ENCODE measurements around the gene CCDC6.
A peak's percentile ranks its signal among the peaks of the same experiment; 100 is the strongest.
"Not testable (repeated sequence)": the region's sequence is repeated elsewhere in the genome, so short reads cannot be mapped to it uniquely, and the experiment has no call there.

The CCDC6 gene

DNA sequence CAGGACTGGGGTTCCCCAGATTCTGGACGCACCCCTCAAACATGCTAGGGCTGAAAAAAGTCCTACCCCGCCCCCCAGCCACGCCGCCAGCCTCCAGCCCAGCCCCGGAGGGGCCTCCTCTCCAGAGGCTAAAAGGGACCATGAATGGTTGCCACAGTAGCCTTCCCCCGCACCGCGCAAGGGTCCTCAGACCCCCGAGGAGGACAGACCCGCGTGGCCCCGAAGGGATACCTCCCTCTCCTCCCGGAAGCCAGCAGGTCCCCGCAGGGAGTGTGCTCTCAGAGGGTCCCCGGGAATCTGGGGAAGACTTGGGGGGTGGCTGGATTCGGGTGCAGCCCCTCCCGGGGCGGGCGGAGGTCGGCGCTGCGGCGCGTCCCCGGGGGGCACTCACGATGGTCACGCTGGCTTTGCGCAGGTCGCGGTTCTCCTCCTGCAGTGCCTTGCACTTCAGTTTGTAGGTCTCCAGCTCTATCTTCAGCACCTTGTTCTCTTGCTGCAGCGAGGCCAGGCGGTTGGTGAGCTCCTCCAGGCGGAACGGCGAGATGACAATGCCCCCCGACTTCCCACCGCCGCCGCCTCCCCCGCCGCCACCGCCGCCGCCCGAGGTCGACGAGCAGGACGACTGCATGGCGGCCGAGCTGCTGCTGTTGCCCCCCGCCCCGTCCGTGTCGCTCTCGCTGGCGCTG is 482 bp downstream of the CCDC6 start:
- peak in 1 of 2 donors; percentile 4 for DNase-seq (ENCODE audit: low read depth in 2 of 2)

DNA sequence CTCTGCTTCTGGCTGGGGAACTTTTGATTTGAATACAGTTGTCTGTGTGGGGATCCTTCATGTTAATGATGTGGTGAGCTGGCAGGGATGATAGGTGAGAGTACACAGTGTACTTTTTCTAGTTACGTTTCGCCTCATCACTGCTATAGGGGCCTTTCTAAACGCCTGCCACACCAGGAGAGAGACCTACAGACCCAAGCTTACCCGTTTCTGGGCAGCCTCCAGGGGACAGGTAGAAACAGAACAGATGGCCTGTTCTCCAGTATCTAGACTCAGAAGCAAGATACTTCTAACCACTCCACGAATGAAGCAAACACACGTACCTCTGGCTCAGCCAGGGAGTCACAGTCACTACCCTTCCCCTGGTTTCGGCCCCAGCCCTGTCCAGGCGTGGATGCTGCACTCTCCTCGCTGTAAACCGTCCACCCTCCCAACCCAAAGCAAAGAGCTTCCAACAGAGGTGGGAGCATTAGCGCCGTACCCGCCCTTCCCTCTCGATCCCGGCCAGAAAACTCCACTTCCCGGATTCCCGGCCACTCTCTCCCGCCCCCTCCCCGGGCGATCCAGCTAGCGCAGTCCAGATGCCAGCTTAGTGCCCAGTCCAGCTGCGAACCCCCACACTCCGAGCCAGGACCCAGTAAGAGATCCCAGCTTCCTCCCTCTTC is 1.2 kb downstream of the CCDC6 start:
- peak; percentile 34 to 56 for DNase-seq (ENCODE audit: low read depth in 2 of 2)

DNA sequence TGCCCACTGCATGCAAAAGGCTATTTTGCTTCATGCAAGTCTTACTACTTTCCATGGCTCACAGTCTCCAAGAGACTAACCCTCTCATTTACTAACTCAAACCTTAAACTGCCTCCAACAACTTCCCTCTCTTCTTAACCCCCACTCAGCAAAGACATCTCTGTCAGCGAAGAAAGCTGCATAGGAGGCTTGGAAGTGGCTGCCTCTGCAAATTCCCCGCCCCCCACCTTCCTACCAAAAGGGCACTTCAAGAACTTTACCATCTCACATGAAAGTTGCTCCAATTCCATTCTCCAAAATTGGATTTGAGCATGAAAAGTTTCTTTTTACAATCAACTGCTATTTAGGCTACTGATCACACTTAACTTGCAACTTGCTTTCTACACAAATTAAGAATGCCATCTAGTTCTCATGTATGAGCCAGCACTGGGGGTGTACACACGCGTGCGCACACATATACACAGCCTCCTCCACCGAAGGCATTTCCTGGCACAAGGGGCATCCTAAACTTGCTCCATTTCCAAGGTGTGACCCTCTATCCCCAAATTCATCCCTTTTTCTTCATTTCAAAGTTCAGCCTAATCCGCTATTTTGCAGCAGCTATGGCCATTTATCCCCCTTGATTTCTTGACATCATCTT is 1.8 kb downstream of the CCDC6 start:
- DNase-seq (ENCODE audit: low read depth in 2 of 2): no peak

DNA sequence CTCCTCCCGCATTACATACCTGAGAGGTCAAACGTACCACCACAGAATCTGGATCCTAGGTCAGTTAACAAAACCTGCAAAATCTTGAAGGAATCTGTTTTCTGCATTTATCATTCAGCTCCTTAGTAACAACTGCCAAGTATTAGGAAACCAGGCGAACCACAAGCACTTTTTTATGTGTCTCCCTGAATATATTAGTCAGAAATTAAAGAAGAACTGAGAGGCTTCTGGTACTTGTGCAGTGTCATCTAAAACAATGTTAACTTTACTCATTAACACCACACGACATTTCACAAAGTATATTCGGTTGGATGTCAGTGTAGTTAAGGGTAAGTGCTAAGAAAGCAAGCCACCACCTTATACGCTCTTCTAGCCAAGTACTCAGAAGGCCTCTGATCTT is 2.5 kb downstream of the CCDC6 start:
- DNase-seq (ENCODE audit: low read depth in 2 of 2): no peak

DNA sequence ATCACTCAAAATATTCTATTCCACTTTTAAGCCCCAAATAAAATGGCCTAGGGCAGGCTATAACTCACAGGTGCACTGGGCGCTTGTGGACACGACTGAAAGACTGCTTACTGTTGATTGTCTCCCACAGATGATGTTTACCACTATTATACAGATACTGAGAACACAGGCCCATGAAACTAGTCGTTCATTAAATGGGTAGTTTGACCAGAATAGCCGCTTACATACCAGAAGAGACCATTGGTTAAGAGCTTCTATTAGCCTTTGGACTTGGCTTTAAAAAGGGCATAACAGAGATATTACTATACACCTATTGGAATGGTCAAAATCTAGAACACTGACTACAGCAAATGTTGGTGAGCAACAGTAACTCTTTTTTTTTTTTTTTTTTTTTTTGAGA is 4.3 kb downstream of the CCDC6 start:
- no peak for DNase-seq (ENCODE audit: low read depth in 2 of 2)

DNA sequence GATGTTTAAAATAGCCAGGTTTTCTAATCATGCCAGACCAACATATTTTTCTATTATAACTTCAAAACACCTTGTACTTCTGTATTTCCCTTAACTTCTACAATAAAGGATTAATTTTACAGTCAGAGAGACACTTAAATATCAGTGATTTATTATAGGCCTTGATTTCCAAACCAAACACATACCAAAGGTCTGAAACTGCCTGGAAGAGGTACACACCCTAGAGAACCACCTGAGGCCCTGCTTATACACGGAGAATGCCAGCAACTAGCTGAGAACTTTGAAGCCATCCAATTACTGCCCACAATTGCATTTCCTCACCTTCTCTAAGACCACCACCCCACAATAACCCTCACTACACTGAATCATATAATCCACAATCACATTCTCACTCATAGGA is 4.9 kb downstream of the CCDC6 start:
- no peak for DNase-seq (ENCODE audit: low read depth in 2 of 2)

DNA sequence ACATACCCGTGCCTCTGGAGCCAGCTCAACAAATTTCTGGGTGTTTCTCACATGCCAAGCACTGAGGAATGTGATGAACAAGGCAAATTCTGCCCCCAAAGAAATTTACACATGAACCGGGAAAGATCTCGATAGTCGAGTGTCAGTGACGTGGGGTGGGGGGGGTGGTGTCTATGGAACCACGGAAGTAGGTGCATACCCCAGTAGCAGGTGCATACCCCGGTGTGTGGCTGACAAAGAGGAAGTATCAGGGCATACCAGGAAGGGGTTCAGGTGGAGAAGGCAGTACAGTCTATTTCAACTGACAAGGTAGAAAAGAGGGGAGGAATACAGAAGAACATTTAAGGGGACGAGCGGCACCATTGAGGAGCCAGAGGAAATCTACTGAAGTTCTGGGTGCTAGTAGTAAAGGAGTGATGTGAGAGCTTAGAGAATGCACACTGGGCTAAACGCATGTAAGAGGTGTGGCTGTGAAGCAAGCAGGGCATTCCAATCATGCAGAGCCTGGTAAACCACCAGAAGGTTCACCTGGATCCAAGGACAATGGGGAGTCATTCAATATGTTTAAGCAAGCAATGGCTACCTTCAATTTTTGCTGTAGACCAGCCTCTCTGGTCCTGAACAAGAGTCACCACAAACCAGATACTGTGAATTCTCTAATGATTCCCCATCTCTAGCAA is 6.2 kb downstream of the CCDC6 start:
- no peak for DNase-seq (ENCODE audit: low read depth in 2 of 2)

DNA sequence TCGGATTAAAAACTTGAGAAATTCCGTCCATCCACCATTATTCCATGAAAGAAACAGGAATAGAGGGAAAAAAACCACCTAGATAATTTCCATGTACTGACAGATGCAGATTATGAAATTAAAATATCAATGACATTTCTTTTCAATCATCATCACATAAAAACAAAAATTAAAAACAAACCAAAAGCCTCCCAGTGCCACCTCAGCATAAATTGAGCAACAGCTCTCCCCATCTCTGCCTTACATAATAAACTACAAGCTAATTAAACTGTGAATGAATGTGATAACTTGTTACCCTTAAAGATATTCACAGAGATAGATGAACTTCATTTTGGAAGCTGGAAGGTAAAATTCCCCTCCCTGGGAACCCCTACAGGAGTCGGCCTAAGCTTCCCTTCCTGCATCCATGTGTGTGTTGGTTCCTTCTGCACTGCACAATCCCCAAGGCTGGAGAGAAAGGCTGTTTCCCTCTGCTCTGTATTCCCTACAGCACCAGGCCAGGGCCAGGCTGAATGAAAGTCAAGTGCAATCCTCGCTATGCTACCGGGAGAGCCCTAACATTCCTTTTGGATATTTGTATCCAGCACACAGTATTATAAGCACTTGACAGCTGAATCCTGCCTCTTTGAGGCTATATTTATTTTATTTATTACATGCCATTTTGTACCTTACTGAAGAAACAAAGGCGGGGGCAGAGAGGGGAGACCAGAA is 8.1 kb downstream of the CCDC6 start:
- DNase-seq (ENCODE audit: low read depth in 2 of 2): no peak

DNA sequence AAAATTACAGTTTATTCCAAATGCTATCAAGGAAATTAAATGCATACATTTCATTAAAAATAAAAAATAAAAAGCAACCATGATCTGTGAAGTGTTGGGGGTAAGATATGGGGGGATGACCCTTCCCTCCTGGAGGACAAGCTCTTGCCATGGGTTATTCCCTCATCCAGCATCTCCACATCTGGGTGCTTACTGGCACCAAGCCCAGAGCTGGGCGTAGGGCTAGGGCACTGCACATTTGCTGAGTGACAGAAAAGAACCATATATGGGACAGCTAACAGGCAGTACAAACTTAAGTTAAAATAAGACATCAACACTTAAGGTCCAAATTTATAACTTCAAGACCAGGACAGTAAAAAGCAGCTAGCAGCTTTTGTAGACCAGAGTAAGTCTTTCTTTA is 10.2 kb downstream of the CCDC6 start:
- no peak for DNase-seq (ENCODE audit: low read depth in 2 of 2)

DNA sequence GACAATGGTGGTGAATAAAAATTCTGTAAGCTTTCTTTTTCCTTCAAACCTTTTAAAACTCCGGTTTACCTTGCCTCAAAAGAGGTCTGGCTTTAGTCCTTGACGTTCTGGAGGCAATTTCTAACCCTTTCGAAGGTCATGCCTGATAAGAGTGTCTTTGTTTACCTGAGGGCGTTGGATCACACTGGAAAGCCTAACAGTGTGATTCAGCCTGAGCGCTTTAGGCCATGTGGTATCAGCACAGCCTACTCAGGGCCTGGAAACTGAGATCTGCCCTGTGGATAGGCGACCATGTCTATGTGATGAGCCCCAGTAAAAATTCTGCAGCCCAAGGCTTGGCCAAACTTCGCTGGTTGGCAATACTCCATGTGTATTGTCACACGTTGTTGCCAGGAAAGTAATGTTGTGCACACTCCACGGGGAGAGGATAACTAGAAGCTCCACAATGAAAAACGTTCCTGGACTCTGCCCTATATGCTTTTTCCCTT is 10.7 kb downstream of the CCDC6 start:
- DNase-seq (ENCODE audit: low read depth in 2 of 2): no peak

DNA sequence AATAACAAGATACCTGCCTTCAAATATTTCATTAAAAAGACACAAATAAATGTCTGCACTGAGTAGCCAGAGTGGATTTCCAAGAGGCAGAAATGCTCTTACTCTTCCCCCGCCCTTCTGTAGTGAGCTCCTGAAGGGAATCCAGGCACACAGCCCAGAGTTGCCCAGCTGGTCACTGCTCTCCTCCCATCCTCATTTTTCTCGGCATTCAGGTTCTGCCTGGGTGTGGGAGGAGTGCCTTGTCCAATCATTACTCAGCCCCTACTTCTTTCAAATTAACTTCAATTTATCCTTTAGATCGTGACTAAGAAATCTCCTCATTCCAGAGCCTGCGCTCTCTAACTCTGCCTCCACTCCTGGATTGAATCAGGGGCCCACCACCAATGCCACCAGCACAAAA is 12.2 kb downstream of the CCDC6 start:
- DNase-seq (ENCODE audit: low read depth in 2 of 2): no peak

DNA sequence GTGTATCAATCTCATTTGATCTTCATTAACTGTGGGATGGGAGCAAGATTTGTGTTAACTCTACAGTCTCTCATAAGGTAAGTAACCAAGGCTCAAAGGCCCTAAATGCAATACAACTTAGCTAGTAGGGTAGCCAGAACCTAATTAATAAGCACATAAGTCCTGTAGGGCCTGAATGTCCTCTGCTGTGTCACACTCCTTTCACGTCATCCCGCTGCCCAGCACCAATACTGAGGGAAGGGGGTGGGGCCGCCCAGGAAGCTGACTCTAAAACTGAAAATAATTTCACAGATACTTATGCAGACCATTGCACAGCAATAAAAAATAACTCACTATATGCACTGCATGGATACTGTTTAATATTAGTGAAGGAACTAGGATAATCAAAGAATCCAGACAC is 13.7 kb downstream of the CCDC6 start:
- DNase-seq (ENCODE audit: low read depth in 2 of 2): no peak

DNA sequence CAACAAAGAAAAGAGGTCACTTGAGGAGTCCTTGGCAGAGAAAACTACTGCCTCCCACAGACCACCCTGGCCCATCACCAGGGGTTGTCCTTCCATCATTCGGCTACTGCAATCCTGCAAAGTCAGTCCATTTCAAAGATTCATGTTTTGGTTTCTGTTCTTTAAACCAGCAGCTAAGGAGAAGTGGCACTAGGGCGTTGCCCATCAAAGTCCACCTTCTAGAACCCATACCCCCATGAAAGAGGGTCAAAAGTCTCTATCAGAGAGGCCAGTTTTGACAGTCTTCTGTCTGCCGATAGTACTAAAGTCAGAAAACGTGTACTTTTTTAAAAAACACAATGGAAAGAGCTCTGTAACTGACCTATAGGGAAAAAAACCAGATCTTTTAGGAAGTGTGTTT is 14.4 kb downstream of the CCDC6 start:
- DNase-seq (ENCODE audit: low read depth in 2 of 2): no peak

DNA sequence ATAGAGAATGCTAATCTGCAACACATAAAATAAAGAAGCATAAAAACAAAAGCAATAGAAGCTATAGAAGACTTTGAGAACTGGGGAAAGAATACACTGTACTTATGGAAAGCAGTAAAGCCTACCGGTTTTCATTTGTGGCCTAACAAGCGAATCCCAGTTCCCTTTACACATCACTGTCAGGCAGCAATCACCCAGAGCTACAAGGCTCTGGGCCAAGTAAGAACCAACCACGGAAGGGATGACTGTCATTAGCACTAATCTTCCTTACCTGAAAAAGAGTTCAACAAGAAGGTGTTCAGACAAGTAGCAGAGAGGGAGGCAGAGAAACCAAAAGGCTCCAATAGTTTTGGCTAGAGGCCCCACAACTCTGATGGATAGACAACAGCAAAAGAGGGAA is 15.0 kb downstream of the CCDC6 start:
- no peak for DNase-seq (ENCODE audit: low read depth in 2 of 2)

DNA sequence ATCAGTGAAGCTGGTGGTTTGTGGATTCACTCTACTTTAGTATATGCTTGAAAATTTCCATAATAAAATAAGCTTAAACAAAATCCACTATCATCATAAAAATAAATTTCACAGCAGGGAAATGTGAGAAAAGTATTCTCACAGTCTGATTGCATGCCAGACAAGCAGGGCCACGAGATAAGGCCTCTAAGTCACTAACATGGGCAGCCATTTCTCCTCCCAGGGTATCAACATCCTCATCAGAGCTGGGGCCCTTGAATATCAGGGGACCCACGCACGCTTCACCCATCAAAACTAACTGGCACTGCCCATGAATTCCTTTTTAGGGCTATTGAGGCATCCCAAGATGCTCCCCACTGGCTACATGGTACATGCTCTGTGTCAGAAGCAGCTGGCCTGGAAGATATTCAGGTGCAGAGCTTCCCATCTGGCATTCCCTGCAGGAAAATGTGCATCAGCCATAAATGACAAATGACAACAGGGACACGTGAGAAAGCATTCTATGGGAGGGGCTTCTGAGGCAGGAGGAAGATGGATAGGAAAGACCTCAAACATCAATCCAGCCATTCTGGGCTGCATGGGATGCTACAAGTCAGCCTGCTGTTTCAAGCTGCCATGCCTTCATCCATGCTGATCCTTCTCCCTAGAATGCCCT is 17.4 kb downstream of the CCDC6 start:
- DNase-seq (ENCODE audit: low read depth in 2 of 2): no peak

DNA sequence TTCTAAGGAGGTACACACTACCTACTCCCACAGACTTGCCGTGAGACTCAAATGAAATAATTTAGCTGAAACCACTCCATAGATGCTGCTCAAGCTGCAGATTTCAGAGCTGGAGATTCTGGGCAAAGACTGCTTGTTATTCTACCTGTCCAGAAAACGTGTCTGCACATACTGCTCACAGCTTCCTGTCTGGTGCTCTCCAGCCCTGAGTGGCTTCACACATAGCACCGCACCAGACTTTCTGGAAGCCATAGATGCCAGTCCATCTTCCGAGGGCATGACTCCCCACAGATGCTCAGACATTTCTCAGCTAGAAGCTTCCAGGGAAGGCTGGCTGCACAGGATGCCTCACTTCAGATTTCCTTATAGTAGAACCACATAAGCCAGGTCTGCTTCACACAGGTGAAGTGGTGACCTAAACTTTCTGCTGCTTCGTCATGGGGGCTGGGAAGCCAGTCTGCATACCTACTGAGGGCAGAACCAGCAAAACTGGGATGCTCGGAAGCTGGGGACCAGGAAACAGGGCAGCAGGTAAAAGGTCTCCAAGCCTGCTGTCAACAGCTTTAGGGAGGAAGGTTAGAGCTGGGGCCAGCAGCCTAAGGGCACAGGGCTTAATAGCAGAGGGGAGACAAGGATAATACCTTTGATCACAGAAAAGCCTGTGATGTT is 18.2 kb downstream of the CCDC6 start:
- DNase-seq (ENCODE audit: low read depth in 2 of 2): no peak

DNA sequence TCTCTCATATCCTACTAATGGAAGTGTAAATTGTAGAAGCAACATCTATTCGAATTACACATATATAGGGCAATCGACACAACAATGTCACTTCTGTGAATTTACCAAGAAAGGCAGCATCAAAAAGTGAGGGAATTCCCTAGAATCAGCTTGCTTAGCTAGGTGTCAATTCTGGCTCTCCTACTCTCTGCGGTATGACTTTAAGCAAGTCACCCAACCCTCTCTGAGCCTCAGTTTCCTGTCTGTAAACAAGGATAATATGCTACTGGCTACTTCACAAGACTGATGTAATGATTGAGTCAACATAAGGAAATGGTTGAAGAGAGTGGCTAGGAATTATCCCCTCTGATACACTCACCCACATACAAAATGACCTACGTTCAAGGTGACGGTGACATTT is 19.4 kb downstream of the CCDC6 start:
- no peak for DNase-seq (ENCODE audit: low read depth in 2 of 2)

DNA sequence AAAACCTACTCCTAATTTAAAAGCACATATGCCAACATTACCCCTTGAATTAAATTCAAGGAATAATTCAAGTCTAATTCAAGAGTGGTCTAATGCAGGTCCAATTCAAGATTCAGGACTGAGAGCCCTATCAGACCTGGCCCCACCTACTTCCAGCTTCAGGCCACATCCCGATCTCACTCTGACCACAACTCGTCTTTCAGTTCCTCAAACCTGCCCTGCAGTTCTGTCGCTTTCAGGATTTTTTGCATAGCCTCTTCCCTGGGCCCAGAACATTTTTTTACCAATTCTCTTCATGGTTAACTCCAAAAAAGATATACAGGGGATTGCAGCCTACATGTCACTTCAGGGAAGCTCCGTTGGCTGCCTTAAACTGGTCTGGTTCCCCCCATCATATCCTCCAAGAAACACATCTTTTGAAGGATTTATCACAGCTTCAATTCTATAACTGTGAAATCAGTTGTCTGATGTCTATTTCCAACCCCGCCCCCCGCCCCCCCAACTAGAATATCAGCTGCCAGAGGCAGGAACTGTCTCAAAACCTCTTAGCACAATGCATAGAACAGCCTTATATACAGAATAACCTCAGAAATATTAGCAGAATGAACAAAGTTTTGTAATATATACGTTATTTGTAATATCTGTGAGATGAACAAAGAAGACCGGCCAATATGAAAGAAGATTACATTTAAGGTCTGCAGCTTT is 20.8 kb downstream of the CCDC6 start:
- no peak for DNase-seq (ENCODE audit: low read depth in 2 of 2)

DNA sequence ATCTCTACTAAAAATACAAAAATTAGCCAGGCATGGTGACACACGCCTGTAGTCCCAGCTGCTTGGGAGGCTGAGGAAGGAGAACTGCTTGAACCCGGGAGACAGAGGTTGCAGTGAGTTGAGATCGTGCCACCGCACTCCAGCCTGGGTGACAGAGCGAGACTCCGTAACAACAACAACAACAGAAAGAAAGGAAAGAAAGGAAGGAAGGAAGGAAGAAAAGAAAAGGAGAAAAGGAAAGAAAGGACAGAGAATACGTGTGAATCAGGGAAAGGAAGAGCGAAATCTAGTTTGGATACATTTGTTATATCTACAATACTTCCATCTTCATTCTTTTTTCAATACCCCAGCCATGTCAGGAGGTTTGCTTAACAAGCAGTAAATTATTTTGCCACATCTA is 21.5 kb downstream of the CCDC6 start:
- not testable (repeated sequence) for DNase-seq (ENCODE audit: low read depth in 2 of 2)

DNA sequence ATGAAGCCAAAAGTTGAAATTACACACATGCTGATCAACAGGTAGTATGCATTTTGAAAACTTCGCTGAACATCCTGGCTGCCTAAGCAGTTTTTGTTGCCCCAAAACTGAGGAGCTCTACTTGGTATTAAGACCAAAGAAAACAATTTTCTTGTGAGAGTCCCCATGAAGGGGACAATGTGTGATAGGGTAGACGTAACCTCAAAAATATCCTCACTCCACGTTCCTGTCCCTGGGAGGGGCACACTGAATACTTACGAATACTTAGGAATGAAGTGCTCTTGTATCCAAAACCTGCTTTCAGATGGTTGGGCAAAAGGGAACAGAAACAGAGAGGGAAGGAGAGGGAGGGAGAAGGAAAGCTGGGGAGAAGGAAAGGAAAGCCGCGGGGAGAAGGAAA is 24.7 kb downstream of the CCDC6 start:
- DNase-seq (ENCODE audit: low read depth in 2 of 2): no peak
